GM23248 (cell line): ENCODE measurements around the gene HDAC4.

Experiments
- EZH2 ChIP-seq: fragments of 200-600 bp; sonication (generic); IDR thresholded peaks from 2 replicates; pipeline ENCODE4 v1.6.1; 2018; ENCODE audit warnings: antibody characterized with exemption, mild to moderate bottlenecking; ENCODE audit not compliant: insufficient read depth, poor library complexity, severe bottlenecking
- EZH2phosphoT487 ChIP-seq: fragments of 200-600 bp; sonication (generic); IDR thresholded peaks from 2 replicates; pipeline ENCODE4 v1.6.1; 2018; ENCODE audit warnings: antibody characterized with exemption, moderate library complexity, mild to moderate bottlenecking, low read depth; ENCODE audit not compliant: insufficient read depth

DNA sequence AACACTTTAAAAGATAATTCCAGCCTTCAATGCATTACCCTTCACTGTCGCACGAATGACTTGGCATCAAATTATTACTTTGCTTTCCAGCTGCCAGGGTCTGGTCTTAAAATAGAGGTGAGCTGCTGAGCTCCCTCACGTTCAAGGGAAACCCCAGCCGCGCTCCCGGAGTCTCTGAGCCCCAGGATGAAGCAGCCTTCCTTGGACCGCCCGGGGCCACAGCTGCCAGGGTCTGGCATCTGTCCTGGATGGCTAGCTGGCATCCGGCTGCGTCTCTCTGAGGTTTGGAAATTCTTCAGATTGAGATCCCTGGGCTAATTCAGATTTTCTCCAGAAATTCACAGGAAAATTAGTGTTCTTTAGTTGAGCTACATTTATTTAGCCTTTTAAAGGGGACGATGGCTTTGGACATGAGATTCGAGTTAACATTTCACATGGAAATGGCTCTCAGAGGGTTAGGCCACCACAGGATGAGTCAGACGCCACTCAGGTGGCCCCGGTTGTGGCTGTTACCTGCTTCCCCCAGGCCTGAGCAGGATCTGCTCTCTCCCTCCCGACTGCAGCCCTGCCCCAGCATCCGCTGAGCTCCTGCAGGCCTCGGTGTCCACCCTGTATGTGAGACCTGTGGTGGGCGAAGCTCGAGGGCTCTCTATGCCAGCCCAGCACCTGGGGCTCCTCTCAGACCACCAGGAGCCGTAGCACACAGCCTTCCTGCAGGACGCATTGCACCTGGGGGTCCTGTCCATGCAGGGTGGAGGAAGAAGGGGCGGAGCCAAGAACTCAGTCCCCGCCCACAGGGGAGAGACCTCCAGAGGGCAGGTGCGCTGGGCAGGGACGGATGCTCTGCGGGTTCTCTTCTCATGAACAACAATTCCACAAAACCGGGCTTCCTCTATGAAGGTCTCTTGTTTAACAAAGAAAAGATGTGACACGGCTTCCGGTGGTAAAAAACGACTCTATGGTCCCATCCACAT, 297.4 kb downstream of the HDAC4 start:
- TF ChIP-seq EZH2, result no peak
- no peak for TF ChIP-seq EZH2phosphoT487
